SK-N-SH treated with all-trans-retinoic acid at 6 μM for 48 hours (cell line): ENCODE data around the gene HGFAC.

Experiments
- CSDC2 ChIP-seq: fragments of 250-450 bp; sonication (Bioruptor Pico); IDR thresholded peaks from 2 replicates; pipeline ENCODE4 v1.5.0; 2020; ENCODE audit warnings: mild to moderate bottlenecking, moderate library complexity
- ESRRG ChIP-seq: fragments of 250-450 bp; sonication (Bioruptor Pico); IDR thresholded peaks from 2 replicates; pipeline ENCODE4 v1.6.1; 2021; ENCODE audit warnings: mild to moderate bottlenecking
- ISL1 ChIP-seq: fragments of 250-450 bp; sonication (Bioruptor Pico); IDR thresholded peaks from 2 replicates; pipeline ENCODE4 v2.1.2; 2022; ENCODE audit warnings: mild to moderate bottlenecking, moderate library complexity
- TF ChIP-seq, protein P1 (sequence below): fragments of 250-450 bp; sonication (Bioruptor Pico); IDR thresholded peaks from 2 replicates; pipeline ENCODE4 v1.8.0; 2020; ENCODE audit warnings: mild to moderate bottlenecking, moderate library complexity, borderline replicate concordance

- TF ChIP-seq, protein P1, sequence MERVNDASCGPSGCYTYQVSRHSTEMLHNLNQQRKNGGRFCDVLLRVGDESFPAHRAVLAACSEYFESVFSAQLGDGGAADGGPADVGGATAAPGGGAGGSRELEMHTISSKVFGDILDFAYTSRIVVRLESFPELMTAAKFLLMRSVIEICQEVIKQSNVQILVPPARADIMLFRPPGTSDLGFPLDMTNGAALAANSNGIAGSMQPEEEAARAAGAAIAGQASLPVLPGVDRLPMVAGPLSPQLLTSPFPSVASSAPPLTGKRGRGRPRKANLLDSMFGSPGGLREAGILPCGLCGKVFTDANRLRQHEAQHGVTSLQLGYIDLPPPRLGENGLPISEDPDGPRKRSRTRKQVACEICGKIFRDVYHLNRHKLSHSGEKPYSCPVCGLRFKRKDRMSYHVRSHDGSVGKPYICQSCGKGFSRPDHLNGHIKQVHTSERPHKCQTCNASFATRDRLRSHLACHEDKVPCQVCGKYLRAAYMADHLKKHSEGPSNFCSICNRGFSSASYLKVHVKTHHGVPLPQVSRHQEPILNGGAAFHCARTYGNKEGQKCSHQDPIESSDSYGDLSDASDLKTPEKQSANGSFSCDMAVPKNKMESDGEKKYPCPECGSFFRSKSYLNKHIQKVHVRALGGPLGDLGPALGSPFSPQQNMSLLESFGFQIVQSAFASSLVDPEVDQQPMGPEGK (CRISPR knock-in tag): no peak
- TF ChIP-seq ISL1 (CRISPR knock-in tag) (no peak), CSDC2 (CRISPR knock-in tag) (no peak), ESRRG (CRISPR knock-in tag) (no peak)
These were observed 25.5 kb upstream of the HGFAC start for GRCh38 chr4:3416270-3416669.
